Activated CD4-positive, alpha-beta T cell treated with anti-CD3 and anti-CD28 coated beads, Interleukin-2, amount 50 U/mL, for 48 hours (primary cell): ENCODE measurements around the gene HYAL2.

Experiments used
- DNase-seq, 2 experiments: peaks; one replicate each; pipeline ENCODE4 v3.0.0-alpha.2; 2020

Gene HYAL2

GRCh38 chr3:50322386-50323091, at the start of gene HYAL2:
TSS of gene HYAL2 (minus strand) at chr3:50322745. CDS start at chr3:50320489, 2,256 bp downstream.
- DNase-seq, result no peak

- no peak for DNase-seq
Observed at GRCh38 chr3:50371133-50371685, 48.7 kb upstream of the HYAL2 start.

- DNase-seq, result no peak
Observed at GRCh38 chr3:50370594-50370993, 48.0 kb upstream of the HYAL2 start.

DNA sequence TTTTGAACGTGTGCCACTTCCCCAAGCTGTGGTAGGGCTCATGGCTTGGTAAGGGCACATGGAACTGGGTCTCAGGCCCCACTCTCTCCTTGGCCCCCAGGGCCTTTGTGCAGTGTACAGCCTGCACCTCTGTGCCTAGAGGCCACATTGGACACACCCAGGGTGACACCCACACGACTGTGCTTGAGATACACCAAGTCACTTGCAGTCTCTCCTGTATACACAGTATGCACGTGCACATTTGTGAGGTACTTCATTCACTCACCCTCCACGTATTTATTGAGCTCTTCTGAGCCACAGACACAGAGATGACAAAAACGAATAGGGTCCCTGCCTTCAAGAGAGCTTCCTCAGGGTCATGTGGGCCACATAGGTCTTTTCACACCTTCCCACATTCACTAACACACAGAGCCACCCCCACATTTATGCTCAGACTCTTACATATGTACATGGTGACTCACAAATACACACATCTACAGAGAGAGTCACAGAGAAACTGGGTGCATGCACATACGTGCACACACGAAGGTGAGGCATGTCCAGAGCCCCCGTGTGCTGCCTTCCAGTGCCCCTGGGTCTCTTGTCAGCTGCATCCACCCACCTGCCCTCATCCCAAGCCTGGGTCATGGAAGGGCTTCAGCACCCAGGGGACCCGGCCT, 46.6 kb upstream of the HYAL2 start:
- no peak for DNase-seq

DNA sequence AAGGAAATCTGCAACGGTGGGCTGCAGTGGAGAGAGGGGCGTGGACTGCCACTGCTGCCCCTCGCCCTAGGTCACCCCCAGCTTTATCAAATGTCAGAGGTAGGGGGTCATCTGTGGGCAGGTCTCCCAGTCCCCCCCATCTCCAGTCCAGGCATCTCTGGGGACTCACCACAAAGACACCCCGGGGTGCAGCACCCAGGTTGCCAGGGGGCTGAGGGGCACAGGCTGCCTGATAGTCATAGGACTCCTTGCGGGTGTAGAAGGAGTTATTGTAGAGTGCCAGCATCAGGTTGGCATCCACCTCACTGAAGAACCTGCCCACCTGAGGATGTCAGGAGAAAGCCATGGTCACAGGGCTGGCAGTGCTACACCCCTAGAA, 43.3 kb upstream of the HYAL2 start:
- no peak for DNase-seq

DNA sequence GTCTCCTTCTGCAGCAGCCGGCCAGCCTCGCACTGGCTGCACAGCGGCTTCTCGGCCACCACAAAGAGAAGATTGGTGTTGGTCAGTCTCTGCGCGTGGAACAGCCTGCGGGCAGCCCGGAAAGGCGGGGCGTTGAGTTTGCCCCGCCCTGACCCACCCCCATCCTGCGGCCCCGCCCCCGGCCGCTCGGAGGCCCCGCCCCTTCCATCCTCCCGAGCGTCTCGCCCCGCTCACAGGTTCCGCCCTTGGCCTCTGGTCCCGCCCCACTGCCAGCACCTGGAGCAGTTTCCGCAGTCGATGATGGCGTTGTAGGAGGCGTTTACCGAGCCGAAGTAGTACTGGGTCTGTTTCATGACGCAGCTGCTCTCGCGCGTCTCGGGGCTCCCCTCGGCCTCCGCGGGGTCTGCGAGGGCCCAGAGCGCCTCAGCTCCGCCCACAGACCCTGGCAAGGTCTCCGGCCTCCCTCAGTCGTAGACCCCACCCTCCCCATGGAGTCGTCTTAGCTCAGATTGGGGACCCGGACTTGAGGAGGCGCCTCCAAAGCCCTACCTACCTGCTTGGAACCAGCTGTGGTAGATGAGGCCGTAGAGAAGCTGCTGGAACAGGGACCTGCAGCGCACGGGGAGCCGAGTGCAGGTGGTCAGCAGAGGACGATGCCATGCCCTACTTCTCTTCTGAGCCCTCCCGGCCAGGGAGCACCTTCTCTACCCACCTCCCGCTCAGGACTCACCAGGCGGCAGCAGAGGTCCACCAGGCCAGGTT, 42.7 kb upstream of the HYAL2 start:
- peak; percentile 94 to 96 for DNase-seq

DNA sequence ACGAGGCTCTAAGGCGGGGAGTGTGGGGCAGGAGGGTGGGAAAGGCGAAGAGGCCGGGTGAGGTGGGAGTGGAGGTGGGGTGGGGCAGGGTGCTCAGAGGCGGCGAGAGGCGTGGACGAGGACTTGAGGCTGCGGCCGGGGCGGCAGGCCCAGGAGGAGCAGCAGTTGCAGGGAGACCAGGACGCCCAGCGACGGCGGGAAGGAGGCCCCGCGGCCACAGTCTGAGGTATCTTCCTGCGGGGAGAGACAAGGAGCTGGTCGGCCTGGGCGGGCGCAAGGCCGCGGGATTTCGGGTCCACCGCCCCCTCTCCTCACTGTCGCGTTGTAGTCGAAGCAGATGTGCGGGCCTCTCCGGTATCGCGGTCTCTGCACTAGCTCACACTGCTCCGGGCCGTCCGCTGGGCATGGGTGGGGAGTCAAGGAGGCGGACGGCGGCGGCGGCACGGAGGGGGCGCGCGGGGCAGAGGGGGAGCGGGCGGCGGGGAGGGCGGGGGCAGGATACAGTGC, 42.1 kb upstream of the HYAL2 start:
- DNase-seq, result no peak

- no peak for DNase-seq
Observed at GRCh38 chr3:50359760-50360110, 37.2 kb upstream of the HYAL2 start.

DNA sequence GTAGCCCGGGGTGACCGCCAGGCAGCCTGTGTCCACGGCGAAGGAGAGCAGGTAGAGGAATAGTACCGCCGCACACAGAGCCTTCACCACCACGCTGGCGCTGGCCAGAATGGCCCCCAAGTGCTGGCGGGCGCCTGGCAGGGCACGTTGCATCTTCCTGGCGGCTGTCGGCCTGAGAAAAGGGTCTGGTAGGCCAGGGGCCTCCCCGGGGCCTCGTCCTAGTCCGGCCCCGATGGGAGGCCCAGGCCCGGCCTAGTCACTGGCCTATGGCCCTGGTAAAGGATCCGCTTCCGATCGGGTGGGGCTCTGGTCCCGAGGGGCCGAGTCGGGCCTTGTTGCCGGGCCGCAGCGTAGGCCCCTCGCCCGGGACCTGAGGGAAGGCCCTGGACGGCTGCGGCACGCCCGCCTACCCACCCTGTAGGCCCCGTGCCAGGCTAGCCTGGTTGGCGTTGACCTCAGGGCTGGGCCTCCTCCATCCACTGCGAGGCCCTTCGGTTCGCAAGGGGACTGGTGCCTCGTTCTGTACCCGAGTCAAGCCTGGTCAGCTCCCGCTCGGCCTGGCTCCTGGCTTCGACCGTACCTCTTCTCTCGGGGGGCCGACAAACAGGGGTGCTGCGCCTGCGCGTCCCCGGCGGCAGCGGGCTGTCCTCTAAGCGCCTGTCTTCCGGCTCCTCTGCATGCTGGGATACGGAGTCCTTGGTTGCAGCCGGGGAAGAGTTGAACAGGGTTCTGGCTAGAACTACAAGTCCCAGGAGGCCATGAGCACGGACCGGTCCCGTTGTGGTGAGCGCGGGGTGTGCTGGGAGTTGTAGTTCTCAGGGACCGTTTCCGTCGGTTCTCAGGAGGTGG, 36.6 kb upstream of the HYAL2 start, which contains the start of gene TMEM115:
TMEM115 (minus strand) TSS at position 611 of the 849 bp plus-strand sequence; CDS start at position 153, 458 bp downstream.
- peak; percentile 93 to 95 for DNase-seq

DNA sequence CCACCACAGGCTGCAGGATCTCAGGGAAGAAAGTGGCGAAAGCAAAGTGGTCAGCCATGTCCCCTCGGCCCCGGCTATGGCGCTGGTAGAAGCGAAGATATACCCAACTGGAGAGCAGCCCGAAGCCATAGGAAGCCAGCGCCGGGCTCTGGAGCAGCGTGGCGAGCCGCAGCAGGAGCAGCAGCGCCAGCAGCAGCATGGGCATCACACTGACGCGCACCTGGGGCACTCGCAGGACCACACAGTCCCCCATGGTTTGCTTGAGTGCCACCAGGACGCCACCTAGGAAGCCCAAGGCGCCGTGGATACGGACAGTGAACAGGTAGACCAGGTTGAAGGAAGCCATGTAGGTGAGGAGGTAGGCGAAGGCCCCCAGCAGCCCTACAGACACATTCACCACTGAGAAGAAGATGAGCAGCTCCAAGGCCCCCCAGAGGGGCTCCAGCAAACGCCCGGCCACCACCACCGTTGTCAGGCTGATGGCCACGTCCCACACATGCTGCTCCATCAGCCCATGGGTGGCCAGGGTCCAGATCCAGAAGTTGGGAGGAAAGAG, 35.9 kb upstream of the HYAL2 start:
- DNase-seq, result no peak

DNA sequence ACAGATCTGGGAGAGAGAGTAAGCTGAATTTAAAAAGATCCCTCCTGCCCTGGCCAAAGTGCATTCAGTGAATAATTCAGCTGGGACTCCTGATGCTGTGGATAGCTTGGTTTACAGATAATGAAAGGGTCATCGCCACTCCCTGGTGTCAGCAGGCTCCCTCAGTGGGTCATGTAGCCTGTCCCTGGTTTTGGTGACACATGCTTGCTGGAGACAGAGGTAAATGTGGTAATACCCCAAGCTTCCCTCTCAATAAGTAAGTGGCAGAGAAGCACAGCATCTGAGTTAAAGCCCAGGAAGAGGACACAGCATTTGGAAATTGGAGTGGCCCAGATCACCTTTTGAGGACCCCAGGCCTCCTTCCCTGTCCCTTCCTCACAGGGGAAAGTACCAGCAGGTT, 34.9 kb upstream of the HYAL2 start:
- DNase-seq, result no peak

DNA sequence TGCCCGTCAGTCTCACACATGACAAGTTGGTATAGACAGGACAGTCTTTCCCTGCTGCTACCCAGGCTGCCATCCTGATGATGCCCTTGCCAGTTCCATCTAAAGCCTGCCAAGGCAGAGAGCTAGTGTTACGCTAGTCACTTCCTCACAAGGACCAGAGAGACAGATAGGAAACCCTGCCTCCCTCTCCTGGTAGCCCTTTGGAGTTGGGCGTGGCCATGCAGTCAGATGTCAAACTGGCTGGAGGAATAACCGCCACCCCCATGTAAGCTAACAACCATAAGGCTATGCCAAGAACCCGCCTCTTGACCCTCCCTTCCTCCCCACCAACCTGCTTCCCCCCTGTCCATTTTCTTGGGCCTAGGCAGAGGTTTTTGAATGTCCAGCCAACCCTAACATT, 34.0 kb upstream of the HYAL2 start:
- no peak for DNase-seq

DNA sequence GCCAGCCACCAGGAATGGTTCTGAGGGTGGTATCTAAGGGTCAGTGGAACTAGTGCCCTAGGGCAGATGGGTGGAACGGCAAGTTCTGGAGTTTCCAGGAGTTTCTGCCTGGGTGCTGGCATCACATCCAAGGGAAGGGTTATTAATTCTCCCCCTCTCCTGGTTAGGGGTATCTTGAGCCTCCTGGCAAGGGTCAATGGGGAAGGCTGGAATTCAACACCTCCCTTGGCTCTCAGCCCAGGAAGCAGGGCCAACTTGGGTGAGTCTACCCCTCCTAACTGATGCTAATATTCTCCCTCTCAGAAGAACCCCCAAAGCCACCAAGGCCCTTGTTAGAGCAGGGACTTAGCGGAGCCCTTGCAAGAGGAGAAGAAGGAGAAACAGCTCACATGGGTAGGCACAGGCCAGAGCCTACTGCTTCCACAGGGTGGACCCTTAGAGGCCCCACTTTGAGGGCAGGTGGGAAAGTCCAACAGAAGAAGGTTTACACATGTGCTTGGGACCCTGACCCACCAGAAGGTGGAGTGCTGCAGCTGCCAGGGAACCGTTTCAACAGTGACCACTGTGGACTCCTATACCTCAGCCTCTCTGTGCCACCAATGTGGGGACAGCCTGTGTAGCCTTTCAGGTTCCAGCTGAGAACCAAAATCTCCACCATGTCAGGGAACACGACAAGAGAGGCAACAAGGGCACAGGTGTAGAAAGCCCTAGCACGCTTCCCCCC, 33.4 kb upstream of the HYAL2 start:
- DNase-seq, result no peak

DNA sequence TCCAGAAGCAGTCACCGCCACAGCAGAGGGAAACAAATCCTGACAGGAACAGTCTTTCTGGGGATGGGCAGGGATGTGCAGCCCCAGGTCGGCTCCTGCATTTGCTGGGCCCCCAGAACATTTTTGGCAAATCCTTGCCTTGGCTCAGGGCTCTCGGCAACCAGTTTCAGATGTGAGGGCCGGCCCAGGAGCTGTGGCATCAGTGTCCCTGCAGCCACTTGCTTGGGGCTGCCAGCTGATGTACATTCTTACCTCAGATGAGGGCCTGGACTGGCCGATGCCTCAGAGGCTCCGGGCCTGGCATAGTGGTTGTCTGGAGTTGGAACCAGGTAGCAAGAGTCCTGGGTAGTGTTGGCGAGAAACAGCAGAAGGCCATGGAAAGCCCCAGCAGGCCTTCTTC, 32.3 kb upstream of the HYAL2 start:
- no peak for DNase-seq

DNA sequence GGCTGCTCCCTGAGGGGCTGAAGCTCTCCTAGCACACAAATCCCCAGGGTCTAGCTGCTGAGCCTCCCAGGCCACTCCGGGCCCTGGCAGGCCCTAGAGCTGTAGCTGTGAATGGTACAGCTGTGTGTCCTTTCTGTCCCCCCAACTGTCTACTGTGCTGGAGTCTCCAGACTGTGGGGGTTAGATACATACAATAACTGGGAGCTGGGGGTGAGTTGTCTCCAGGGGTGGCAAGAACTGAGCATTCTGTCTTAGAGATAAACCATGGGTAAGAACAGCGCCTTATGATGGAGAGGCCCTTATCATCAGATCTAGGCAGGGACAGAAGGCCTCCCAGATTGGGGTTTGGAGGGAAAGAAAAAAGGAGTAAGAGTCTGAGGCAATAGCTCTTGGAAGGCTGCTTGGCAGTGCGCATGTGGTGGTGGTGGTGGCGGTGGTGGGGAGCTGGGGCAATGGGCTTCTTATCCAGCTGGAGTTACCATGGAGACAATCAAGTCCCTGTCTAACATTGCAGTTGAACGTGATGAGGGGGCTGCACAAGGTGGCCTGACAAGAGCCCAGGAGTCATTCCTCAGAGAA, 31.7 kb upstream of the HYAL2 start:
- DNase-seq, result no peak

- no peak for DNase-seq
Observed at GRCh38 chr3:50353245-50354004, 30.9 kb upstream of the HYAL2 start.

- no peak for DNase-seq
Observed at GRCh38 chr3:50352781-50353180, 30.2 kb upstream of the HYAL2 start.

DNA sequence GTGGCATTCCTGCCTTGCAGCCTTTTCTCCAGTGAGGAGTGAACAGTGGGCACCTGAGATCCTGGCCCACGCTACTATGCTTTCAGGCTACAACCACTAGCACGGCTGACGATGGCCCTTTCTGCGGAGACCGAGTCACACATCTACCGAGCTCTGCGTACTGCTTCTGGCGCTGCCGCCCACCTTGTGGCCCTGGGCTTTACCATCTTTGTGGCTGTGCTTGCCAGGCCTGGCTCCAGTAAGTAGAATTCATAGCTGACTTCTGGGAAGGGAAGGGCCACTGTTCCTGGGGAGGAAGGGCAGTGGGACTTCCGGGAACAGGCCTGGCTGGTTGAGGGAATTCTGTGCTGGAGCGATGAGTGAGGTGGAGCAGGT, 28.8 kb upstream of the HYAL2 start:
- no peak for DNase-seq

GRCh38 chr3:50350527-50351322, 28.2 kb upstream of the HYAL2 start, which contains the start of the genes CYB561D2 and NPRL2:
TSS of gene CYB561D2 (plus strand) at chr3:50350862. CDS start at chr3:50351434, 572 bp downstream.
TSS of gene NPRL2 (minus strand) at chr3:50350775. CDS start at chr3:50350652, 123 bp downstream.
- peak; percentile 100 for DNase-seq
